Stimulated activated CD8-positive, alpha-beta memory T cell treated with anti-CD3 and anti-CD28 coated beads, Interleukin-7, amount 100 ng/mL, for 24 hours (primary cell): ENCODE data around the gene DYTN.
A peak's percentile ranks its signal among the peaks of the same experiment; 100 is the strongest.
"Not testable (repeated sequence)": the region's sequence is repeated elsewhere in the genome, so short reads cannot be mapped to it uniquely, and the experiment has no call there.

Experiments
- DNase-seq: peaks from one replicate; pipeline ENCODE4 v3.0.0-alpha.2; 2020; ENCODE audit warnings: low read depth

The DYTN gene, protein sequence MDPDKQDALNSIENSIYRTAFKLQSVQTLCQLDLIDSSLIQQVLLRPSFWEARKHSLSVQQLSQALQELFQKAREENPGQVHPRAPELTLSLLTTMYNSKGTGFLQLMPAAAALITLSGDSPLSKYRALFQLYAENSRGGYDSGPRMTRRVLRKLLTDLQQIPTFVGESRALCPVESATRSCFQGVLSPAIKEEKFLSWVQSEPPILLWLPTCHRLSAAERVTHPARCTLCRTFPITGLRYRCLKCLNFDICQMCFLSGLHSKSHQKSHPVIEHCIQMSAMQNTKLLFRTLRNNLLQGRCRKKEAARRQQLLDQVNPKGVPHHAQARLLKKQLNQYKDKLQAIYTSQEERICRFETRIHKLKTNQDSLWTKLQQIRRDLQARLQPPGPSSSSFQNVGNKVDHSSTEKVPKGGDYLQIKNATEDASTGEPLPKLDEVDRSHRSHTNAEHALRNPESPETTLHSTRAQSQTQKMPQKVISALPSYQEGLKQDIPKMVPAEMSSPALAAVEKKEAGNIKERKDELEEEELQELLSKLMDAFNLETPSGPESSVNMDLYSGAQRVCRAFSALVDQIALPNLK

DNA sequence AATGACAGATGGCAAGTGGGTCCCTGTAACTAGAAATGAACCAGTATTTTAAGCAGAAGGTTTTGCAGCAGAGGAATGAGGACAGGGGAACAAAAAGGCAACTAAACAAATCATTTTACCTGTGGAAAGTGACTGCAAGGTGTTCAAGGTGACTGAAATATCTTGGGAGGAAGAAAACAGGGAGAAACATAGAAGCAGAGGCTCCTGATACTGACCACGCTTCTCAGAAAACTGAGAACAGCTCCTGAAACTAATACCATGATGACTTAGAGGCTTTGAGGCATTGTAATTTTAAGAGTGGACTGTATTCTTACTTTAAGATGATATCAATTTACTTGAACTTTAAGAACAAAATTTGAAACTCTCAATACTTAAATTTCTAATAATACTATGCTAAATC, at the start of gene DYTN:
DYTN (minus strand) TSS at position 101 of the 400 bp plus-strand sequence. CDS start 117 bp downstream, outside the sequence.
- DNase-seq: no peak

DNA sequence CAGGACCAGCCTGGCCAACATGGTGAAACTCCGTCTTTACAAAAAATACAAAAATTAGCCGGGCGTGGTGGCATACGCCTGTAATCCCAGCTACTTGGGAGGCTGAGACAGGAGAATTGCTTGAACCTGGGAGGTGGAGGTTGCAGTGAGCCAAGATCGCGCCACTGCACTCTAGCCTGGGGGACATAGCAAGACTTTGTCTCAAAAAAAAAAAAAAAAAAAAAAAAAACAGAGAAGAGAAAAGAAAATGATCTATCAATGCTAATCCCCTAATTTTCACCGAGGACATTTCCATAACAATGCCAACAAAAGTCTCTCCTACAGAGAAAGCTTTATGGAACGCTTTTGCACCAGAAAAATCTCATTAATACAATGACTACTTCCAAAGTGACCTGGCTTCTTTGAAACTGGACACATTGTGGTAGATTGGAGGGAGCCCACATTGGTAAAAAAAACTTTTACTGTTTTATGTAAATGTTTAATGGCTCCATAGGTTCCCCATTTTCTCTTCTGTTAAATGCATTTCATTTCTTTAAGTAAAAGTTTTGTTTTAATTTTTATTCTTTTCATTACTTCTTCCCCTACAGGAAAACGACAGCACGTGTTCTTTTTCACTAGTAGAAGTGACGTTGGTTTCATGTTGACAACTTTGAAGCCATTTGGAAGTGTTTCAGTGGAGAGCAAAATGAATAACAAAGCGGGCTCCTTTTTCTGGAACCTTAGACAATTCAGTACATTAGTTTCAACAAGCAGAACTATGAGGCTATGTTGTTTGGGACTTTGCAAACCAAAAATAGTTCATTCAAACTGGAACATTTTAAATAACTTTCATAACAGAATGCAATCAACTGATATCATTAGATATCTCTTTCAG, 48.1 kb upstream of the DYTN start:
- no peak for DNase-seq

DNA sequence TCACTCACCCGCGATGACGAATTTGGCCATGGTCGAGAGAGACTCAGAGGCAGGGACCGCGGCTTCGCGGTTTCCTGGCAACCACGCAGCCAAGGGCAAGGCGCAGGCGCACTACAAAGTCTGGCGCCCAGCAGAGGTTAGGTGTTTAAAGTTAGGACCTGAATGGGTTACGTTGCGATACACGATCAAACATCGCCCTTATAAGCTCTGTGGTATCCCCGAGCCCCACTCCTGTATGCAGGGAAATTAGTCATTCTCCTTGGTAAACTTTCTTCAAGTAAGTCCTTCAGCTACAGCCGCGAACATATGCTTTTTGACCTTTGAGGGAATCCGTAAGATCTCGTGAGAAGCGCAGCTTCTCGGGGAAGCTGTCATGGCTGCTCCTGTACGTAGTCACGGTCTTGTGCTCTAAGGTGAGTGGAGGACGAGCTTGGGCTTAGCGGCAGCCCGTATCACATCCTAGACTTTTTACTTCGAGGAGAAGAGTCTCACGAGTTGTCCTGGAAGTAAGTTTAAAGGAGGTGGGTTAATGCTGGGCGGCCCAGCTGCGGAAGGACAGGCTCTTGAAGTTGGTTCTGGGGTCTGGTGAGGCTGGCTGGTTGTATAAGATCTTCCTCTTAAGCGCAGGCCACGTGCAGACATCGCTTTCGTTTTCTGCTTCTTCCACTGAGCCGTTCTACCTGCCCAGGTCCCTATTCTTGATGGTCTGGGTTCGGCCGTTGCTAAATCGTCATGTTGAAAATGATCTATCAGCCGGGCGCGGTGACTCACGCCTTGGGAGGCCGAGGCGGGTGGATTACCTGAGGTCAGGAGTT, 47.3 kb upstream of the DYTN start, which contains the start of the genes FASTKD2 and MDH1B:
FASTKD2 (plus strand) TSS at position 365 of the 815 bp plus-strand sequence. CDS start 1,088 bp downstream, outside the sequence.
MDH1B (minus strand) TSS at position 87 of the 815 bp plus-strand sequence; CDS start at position 30, 57 bp downstream.
- peak; percentile 71 for DNase-seq

DNA sequence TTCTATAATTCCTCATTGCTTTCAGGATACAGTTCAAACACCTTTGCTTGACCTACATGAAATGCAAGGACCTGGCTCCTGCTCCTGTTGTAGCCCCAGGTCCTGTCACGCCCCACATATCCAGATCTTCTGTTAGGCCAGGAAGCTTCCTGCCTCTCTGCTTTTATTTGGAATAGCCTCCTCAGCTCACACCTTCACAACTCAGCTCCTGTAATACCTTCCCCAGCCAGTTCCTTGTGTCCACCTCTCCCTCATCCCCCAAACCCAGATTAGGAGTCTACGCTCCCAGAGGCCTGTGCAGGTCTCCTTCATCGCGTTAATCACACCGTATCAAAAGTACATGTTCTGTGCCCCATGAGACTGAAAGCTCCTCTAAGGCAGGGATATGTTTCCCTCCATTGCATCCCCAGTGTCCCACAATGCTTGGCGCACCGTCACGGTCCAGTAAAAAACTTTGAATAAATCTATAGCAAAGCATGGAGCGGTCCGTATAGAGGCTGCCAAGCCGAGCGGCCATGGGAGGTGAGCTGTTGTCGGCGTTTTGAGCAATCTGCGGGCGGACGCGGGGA, 46.6 kb upstream of the DYTN start:
- no peak for DNase-seq

DNA sequence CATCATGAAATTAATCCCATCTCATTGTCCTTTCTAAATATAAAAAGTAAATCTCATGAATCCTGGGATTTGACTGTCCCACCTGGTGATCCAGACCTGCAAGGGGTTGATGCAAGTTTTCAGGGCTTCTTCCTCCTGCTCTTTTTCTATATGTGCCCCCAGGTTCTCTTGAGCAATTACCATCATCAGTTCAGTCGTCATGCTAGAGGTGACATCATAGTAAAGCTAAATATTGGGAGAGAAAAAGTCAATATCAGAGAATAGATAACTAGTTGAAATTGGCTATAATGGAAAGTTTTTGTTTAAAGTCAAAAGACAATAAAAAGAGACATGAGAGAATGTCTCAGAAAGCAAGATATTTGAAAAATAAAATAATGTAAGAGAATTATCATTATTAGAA, 38.6 kb upstream of the DYTN start:
- no peak for DNase-seq

DNA sequence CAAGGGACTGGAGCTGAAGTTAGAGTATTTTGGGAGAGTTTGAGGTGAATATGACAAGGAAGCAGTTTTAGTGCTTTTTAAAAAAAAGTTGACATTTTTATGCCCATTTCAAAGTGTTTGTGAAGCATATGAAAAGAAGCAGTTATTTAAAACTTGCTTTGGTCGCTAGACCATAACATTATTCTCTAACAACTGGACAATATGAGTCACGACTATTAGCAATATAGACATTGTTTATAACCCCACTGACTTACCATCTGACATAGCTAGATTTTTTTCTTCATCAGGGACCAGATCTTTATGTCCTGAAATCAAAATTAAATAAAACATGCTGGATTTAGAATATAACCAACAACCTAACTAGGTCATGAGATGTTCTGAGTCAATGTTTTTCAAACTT, 22.6 kb upstream of the DYTN start:
- DNase-seq: no peak

DNA sequence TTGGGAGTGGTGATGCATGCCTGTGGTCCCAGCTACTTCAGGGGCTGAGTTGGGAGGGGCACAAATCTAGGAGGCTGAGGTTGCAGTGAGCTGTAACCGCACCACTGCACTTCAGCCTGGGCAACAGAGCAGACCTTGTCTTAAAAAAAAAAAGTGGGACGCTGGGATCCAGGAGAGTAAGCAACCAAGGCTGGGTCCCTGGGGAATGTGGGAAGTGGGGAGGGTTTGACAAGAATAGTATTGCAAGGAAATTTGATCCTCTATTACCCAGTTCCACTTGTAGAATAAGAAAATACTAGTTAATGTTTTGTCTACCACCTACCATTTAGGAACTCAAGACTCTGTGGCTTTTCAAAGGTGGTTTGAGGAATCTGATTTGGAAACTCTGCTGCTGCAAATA, 21.1 kb upstream of the DYTN start:
- no peak for DNase-seq

DNA sequence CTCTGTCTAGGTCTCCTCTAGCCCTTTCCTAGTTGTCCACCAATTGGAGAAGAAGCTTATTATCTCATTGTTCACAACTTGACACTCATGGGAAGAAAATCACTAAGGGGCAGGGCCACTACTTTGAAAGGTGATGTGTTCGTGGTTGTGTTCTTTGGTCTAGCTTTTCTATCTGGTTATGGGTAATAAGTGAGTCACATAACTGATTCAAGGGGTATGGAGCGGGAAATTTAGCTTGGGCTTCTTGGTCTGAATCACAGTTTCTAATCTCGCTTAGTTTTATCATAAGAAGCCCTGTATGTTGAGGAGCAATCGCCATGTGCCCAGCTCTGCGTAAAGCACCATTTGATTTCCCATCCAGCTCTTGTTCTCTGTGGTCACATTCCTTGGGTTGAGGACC, 18.7 kb upstream of the DYTN start:
- no peak for DNase-seq

DNA sequence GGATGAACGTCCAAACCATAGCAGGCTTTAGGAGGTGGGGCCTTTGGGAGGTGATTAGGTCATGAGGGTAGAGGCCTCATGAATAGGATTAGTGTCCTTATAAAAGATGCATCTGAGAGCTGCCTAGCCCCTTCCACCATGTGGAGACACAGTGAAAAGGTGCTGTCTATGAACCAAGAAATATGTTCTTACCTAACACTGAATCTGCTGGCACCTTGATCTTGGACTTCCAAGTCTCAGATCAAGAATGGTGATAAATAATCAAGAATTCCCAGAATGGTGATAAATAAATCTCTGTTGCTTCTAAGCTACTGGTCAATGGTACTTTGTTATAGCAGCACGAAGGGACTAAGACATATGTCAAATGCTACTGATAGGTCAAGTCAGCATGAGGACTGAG, 15.1 kb upstream of the DYTN start:
- no peak for DNase-seq

DNA sequence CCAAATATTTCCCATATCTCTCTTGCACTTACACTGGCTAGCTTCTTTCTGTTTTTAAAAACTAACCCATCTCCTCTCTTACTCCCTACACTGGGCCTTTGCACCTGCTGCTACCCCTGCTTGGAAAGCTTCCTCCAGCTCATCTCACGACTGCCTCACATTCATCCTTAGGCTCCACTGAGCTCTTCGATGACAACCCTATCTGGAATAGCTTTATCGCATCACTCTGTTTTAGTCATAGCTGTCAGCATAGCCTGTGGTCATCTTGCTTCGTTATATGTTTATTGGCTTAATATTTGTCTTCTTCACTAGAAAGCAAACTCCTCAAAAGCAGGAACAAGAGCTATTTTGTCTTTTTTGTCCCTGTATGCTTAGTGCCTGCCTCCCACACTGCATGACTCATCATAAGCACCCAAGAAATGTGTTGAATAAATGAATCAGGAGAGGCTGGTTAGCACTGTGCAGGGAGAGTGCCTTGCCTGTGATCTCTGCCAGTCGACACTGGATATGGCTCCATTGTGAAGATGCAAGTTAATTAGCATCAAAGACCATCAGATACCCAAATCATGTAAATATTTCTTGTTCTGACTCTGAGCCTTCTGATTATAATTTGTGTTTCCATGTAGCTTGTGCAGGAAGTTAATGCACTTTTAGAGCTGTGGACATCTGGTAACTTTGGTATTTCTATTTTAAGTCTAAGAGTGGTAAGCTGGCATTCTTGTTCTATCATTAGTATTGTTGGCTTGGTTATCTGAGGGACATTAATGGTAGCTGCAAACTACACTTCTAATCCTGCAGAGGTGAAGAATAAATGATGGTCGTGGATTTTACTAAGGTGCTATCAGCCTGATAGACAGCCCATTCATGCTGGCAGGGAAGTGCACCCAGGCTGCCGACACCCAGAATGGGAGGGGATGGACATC, 10.3 kb upstream of the DYTN start:
- no peak for DNase-seq

DNA sequence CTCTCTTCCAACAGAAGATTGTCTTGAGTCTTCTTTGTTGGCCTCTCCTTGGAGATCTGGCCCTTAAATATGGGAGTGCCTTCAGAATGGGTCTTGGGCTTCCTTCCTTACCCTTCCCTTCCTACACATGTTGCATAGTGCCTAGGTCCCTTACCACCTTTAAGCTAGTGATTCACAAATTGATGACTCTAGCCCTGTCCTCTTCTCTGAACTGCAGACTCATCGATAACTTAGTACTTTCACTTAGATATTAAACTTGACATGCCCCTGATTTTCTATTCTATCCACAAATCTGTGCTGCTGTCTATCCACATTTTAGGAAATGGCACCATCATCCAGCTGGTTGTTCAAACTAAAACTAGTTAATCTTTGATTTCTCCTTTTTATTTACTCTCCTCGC, 9.1 kb upstream of the DYTN start:
- DNase-seq: no peak

DNA sequence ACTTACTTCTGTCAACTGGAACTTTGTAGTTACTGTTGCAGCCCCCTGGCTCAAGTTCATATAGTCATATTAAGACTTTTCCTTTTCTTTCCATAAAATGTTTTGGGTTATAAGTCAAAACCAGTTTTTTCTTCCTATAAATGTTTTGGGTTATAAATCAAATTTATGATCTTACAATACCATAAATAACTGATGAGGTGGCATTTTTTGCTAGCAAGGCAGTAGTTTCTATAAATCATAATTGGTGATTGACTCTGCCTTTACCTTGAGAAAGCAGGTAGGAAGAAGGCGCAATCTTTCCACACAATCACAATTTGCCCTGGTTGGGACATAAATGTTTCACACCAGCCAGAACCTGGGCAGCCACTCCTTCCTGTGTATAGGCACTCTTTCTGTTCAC, 5.1 kb upstream of the DYTN start:
- DNase-seq: no peak

DNA sequence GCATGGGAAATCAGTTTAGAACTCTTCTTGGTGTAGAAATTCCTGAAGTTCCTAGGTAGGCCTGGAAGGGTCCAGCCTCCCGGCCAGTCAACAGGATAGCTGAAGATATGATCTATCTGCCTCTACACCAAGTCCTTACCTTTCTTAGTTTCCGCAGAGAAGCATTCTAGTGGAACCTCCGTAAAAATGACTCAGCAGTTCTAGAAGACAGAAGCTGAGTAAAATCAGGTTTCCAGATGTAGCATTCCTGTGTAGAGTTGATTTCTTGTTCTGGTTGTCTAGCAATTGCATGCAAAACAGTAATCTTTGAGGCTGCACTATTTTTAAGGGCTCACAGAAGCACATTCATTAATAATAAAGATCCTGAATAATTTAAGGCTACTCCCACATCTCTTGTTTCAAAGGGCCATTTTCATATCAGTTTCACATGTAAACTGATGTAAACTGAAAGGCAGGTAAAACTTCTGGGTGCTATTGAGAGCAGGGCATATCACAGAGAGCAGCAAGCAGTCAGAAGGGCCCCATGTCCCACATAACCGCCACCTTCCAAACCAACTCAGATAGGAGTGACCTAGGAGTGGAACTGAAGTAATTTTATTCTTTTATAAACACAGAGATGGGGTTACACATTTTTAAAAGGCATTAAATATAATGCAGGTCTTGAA, 3.2 kb upstream of the DYTN start:
- DNase-seq: no peak

DNA sequence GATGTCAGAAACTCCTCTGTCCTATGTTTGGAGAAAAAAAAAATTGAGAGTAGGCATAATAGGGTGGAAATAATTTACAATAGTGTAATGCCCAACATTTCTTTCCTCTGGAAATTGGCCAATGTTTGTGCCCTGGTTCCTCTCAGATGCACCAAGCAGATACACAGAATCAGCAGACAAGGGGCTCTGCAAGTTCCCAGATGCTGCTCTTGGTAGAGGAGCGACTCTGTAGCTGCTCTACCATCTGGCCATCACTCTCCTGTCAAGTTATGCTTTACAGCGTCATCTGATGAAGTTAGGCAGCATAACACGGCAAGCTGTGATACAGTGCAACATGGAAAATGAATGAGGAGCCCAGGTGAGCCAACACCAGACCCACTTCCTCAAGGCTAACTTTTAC, 1.6 kb downstream of the DYTN start:
- no peak for DNase-seq

DNA sequence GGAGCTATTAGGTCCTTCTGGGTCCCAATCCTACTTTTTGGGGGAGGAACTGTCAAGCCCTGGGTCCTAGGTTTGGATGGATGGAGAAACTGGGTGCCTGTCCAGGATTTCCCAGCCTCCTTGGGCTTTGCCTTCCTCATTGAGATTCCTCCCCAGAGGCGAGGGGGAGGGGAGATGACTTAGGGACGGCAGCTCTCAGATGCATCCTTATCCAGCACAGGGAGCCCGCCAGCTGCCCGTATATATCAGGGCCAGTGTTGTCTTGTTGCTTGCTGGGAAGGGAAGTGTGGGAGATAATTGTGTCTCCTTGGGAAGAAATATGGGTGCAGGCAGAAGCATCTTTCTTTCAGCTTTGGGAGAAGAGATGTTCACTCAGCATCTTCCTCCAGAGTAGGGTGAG, 3.0 kb downstream of the DYTN start:
- DNase-seq: not testable (repeated sequence)

DNA sequence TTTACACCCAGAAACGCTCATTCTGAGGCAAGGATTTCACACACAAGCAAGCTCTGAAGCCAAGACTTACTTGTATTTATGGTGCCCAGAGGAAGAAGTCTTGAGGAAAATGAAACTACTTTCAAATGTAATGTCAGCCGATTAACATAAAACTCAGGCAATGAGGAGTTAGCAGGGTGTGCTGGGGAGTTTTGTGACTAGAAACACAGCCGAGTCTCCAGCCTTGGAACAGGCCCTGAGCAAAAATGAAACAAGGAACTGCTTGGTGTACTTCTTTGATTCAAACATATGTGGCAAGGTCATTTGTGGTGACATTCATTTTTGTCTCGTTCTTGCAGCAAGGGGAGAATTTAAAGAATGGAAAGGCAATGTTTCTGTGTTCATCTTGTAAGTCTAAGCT, 4.5 kb downstream of the DYTN start:
- no peak for DNase-seq

DNA sequence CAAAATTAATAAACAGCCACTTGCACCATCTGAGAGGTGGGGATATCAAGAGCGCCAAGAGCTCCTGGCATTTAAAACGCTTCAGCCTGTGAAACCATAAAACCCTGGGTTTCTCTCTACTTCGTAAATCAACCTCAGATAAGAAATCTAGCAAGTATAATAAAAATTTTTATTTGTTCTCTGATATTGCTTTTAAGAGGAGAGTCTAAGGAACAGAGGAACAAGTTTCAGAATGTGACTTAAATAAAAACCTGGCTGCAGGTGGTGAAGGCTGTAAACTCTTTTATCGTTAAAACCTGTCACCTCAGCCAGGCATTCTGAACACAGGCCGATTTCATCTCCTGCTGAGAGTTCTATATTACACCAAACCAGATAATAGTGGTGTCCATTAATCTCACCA, 9.9 kb downstream of the DYTN start:
- no peak for DNase-seq

DNA sequence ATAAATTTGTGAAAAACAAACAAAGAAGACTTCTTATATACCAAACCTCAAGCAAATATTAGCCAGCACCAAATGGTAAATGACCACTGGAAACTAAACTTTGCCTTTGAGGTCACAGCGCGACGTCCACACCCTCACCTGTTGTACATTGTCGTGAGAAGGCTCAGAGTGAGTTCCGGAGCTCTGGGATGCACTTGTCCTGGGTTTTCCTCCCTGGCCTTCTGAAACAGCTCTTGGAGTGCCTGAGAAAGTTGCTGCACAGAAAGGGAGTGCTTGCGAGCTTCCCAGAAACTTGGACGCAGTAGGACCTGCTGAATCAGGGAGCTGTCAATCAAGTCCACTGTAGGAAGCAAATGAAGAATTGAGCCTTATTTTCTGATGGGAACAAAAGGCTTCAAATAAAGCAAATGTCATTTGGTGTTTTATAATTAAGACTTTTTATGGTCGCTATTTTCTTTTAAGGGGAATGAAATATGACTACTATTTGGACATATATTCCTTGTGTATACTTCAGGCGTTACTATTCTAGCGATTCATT, 11.0 kb downstream of the DYTN start:
- no peak for DNase-seq

DNA sequence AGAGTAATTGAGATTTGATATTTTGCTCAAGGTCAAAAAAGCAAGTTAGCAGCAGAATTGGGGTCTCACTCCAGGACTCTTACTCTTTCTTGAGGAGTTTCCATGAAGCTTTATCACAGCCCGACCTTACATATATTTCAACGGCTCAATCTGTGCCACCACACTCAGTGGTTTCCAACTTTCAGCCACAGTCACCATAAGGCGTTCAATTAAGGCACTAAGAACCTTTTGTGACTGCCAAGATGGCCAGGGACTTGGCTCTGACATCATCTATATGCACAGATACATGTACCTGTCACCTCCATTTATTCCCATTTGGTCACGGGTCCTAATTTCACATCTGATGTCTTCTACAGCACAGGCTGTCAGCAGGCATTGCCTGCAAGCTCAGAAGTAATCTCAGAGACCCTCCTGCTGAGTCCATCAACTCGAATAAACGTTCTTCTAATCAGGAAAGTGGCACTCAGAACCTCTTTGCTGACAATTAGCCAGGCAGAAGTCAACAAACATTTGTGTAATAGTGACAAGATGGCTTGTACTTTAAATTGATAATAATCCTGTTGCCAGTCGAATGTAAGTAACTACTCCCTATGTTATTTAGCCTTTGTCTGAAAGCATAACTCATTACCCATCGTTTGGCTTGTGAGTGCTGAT, 16.1 kb downstream of the DYTN start:
- DNase-seq: no peak
